COLO829 (cell line): ENCODE measurements around the gene MAP3K7.

Source experiments
- DNase-seq: peaks from one replicate; pipeline ENCODE4 v3.0.0; 2012; ENCODE audit warnings: low spot score

Gene MAP3K7

DNA sequence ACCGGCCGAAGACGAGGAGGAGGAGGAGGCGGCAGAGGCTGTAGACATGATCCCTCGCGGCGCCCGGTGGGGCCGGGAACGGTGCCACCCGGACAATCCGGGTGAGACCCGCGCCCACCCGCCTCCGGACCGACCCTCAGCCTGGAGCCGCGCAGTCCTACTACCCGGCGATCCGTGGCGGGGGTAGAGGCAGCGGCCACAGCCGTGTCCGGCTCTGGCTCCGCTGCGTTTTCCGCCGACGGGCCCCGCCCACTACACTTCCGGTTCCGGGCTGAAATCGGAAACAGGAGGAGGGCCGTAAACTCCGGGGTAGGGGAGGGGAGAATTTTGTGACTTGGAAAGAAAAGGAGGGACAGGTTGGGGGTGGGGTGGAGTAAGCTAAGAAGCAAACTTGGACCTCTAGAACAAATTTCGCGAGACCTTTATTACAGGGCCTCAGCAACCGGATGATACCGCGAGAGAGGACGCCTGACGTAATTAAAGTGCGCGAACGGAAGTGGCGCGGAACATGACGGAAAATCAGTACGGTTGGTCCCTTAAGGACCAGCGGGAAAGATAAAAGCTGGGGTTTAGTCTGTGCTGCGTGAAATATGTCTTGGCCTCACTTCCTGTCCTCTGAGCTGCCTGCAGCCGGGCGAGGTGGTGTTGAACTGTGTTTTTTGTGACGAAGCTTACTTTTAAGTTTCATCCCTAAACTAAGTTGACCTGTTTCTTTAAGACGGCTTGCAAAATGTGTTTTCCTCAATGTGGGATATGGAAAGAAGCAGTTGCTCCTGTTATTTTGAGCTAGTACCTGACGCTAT lies at the start of gene MAP3K7:
Gene MAP3K7 (minus strand): TSS at position 237 of the 803 bp plus-strand sequence. CDS start 189 bp downstream, at position 48.
- peak; percentile 87 for DNase-seq

DNA sequence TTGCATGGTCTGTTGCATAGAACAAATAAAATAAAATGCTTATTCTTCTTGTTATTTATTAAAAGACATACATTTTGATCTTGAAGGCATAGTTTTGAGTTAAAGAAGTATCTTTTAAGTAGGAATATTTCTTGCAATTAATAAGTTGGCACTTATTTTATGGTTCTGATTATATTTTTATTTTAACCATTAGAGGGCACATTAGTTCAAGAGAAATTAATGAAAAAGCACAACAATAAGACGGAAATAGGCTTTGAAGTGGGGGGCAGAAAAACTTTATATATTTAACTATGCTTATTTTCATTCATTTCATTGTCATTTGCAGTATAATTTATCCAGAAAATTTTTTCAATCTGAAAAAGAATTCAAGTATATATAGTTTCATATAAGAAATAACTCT lies 44.2 kb upstream of the MAP3K7 start:
- no peak for DNase-seq

DNA sequence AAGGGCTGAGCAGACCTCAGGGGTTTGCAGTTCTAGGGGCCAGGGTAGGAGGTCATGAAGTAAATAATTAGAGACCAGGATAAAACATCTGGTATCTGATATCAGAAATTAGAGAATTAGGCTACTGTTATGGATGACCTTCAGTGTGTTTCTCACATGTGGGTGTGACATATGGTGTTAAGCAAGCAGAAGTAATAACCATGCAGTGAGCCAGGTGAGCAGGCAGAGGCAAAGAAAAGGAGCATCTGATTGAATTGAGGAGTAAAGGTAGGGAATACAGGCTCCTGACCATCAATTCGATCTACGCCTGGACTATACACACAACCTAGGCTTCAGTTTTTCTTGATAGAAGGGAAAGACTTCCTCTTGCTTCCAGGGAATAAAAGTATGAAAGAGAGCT lies 34.7 kb upstream of the MAP3K7 start:
- DNase-seq = no peak

DNA sequence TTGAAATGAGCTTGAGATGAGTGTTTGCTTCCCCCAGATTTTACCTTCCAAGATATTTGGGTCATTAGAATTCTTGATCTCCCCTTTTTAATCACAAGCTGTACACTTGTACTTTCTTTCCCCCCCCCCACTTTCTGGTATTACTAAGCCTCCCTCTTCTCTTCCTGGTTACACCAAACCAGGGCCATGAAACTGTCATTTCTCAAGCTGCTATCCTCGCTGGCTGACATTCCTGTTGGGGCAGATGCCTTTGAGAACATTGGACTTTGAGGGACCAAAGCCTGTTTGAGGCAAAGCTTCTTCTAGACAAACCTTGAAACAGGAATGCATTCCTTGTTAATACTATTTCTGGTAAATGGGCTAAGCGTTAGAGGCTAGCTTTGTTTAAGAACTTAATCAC lies 32.3 kb upstream of the MAP3K7 start:
- no peak for DNase-seq

DNA sequence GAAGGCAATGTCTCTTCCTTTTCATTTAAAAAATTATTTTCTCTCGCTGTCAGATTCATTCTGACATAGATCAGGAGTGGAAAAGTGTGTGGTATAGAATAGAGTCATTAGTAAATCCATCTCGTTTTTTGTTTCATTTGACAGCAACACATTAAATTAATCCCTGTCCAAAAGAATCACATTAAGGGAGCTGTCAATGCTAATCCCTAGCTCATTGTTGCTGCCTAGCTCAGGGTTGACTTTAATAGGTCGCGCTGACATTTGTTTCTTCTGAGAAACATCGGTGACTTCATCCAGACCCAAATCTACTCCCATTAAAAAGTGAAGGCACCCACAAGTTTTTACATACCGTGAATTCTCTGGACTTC lies 25.4 kb upstream of the MAP3K7 start:
- DNase-seq = no peak

DNA sequence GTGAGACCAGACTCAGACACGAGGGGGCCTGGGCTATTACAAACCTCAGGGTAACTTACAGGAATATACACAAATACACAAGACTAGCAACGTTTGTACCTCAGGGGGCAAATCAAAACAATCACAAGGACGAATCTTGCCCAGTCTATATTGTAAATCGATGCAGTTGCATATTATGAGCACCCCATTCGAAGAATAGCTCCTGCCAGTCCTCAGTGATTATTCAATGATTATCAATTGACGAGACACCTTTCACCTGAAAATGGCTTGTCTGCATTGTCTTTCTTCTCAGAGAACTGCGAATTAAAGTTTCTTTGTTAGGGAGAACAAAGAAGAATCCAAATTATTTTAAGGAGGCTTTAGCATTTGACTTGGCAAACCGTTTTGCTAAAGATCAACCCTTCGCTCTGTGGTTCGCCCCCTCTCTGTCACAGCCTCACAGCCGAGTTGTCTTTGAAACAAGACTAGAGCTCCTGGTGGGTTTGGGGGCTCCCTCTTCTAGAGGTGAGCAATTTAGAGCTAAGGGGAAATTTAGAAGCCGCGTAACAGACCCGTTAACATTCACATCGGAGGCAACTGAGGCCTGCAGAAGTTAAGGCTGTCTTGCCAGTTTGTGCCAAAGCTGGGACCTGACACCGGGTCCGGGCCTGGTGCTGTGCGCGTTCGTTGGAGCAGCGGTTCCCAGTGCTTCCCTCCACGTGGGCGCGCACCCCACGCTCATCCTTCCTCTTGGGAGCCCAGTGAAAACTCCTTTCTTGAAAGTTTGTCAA lies 24.9 kb upstream of the MAP3K7 start:
- DNase-seq = no peak

DNA sequence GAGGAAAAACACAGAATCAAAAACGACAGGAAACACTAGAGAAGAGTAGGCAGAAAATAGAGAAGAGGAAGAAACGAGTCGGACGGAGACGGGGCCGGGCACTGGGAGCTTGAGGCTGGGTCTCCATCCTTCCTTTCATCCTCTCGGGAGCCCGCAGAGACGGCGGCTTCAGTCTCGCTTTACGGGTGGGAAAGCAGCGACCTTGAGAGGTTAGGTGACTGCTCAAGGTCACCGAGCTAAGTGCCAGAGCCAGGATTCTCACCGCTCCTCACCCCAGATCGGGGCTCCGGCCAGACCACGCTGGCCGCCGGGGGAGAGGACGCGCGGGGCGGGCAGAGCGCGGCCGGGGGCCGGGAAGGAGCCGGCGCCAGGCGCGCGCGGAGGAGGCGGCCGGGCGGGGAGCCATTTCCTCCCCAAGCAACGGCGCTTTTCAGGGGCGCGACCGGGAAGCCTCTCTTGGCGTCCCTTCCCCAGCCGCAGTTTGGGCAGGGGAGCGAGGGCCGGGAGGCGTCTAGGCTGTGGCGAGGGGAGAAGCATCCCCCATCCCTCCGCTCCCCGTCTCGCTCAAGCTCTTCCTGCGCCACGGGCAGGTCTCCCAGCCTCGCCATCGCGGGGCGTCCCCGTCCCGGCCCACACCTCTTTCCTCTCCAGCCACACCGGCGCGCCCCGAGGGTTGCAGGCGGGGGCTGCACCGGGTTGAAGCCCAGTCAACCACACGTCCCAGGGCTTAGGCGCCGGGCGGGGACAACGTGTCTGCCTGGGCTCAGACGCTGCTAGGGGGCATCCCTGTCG lies 24.1 kb upstream of the MAP3K7 start:
- no peak for DNase-seq

DNA sequence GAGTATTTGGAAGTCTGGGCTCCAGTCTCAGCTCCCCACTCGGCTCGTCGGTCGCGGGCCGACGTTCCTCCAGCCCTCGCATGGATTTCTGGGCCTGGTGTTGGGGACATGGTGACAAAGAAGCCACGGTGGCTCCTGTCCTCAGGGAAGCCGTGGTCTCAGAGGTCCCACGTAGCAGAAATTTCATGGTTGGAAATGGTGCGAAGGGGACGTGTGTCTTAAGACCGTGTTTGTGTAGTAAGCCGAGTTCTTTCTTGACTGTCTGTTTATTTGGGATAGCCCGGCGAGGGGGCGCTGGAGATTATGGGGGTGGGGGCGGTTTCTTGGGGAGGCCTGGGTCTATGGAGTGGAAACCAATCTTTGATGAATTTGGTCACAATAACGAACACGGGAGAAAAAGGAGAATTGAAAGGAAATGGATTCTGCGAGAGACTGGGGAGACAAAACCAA lies 23.5 kb upstream of the MAP3K7 start:
- DNase-seq = no peak

DNA sequence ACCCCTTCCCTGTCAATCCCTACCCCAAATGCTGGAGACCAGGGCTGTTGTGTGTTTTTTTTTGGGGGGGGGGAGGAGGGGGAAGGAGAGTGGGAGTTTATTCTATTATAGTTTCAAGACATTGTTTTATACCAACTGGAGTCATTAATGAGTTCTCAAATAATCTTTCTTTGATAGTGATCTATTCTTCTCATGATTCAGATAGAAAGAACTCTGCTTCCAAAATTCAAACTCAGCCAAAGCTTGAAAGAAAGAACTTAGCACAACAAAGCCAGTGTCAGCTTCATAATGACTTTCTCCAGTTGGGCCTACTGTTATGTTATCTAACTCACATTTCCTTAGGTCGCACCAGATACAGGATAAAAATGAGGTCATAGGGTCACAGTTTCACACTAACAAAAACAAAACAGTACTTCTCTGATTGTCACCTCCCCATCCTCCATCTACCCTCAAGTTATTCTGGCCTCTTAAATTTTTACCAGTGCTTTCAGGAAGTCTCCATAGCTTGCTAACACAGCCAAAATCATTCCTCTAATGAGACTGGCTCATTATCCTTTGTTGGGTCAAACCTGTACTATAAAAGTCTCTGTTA lies 19.0 kb upstream of the MAP3K7 start:
- no peak for DNase-seq

DNA sequence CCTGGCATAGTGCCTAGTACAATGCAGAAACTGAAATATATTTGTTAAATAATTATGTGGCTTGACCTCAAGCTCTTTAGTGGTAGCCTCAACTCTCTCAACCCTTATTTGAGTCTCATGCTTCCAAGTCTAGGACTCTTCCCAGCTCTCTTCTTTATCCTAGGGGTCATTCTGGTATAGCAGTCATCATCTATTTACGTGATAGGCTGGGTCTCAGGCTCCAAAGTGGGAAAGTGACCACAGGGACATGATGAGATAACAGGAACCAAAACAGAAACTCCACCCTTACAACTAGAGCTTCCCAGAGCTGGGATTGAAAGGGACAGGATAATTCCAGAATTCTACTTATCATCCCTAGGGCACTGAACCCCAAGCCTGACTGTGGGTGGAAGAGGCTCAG lies 17.7 kb upstream of the MAP3K7 start:
- DNase-seq = no peak

DNA sequence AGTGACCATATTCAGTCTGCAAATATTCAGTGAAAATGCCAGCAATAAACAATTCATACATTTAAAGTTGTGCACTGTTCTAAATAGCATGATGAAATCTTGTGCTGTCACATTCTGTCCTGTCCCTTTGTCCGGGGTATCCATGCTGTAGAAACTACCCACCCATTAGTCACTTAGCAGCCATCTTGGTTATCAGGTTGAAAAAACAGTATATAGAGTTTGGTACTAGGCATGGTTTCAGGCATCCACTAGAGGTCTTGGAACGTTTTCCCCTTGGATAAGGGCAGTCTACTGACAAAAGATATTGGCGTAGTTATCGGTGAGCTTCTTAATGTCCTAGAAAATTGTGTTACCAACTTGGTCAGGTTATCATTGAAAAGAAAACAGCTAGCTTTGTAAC lies 12.3 kb upstream of the MAP3K7 start:
- DNase-seq = no peak

DNA sequence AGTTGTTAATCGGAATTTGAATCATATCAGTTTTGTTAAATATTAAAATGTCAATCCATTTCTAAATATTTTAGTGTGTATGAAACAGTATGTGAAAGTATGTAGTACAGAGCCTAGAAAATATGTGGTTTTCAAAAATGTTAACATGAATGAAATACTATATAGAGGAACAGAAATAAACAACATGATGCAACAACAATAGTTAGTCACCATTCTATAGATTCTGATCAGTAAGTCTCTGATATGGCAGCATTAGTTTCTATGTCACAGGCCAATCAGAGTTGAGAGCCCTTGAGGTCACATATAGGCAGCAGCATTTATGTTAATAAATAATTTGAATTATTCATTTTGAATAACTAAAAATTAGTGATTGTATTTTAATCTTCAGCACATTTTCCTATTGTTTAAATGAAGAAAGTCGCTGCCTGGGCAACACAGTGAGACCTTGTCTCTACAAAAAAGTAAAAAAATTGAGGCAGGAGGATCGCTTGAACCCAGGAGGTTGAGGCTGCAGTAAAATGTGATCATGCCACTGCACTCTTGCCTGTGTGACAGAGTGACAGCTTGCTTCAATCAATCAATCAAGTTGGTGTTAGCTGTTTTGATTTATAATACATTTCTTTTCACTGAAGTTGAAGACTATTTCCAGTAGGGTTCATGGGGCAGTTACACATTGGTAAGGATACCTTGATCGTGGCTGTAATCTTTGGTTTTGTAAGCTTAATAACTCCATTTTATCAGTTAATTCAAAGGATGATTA lies 11.5 kb upstream of the MAP3K7 start:
- no peak for DNase-seq

DNA sequence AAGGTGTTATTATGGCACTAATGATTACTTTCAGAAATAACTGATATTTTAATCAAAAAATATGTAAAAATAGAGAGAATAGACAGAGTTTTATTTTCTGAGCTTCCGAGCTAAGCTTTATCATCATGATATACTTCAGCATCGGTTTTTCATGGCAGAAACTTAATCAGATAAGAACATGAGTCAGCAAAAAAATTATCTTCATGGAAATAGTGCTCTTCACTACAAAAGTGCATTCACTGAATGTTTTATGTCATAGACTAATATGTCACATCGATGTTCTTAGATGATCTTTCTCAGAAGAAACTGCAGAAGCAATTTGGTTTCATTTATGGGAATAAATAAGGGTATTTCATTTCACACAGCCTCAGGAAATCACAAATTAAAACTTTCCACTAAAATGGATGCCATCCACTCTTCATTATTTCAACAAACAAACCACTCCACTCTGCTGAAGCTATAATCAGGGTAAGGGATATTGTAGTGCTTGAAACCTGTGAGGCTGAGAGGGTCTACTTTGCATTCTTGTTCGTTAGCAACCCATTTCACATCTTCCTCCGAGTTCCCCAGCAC lies 10.2 kb upstream of the MAP3K7 start:
- DNase-seq = no peak

DNA sequence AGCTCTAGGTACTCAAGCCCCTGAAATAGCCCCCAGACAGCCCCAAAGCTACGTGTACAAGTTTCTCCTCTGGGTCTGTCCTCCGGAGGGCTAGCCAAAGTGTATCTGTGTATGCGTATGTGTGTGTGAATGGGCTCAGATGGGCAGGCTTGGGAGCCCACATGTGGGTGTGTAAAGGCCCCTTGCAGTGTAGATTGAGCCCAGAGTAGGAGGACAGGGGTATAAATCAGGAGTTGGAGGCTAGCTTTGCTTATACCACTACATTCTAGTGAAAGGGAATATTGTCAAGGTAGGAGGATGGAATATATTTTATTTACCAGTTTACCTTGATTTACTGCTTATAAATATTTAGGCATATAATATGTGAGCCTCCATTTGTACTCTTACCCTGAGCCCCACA lies 9.0 kb upstream of the MAP3K7 start:
- DNase-seq = no peak

DNA sequence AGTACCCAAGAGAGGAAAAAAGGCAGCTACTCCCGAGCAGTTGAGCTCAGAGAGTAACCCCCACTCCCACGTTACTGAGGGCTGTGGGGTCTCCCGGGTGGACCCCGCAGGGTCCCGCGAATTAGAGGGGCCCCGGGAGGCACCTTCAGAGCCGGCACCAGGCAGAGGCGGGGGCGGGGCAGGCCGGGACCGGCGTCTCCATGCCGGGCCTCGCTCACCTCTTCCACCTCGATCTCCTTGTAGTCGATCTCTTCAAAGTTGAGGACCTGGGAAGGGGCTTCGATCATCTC lies 381 bp downstream of the MAP3K7 start:
- DNase-seq = no peak

DNA sequence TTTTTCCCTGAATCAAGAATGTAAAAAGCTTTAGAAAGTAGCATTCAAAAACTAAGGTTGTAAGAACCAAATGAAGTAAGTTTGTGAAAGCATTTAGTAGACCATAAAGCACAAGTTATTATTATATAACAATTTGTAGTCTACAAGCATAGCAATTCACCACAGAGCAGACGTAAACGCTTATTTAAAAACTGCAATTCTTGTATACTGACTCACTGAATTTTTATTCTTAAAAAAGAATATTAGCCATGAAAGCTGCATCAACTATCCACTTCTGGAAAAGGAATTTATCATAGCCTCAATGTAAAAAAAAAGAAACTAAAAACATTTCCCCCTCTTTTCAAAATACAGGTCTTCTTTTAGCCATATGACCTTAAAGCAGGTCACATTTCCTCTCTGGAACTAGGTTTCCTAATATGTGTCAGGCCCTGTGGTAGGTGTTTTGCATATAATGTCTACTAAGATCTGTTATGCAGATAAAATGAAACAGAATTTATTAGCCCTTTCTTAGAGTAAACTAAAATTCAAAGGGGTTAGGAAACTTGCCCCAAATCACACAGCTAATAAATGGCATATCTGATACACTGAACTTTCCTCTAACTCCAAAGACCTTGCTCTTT lies 2.1 kb downstream of the MAP3K7 start:
- no peak for DNase-seq

DNA sequence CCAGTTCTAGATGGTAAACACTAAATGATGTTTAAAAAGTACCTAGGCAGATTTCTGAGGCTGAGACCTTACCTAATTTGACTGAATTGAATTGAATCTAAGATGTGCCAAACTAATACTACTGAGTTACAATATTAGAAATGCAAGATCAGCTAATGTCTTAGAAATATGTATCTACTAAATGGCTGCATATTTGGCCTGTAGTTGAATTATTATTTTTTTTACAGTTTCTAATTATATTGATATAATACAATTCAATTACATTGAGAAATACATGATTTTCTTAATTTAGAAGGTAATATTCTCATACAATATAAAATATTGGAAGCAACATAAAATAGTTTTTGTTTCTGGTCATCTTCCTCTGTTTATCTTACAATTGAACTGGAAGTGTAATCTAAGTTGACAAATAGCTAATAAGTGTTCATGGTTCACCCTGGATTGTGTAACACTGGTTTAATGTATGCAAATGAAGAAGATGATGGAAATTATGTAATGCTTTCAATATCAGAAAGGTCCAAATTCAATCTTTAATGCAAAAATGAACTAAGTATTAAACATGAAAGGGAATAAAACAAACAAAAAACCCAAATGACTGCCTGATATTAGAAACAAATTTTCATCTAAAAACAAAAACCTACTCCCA lies 2.9 kb downstream of the MAP3K7 start:
- no peak for DNase-seq

DNA sequence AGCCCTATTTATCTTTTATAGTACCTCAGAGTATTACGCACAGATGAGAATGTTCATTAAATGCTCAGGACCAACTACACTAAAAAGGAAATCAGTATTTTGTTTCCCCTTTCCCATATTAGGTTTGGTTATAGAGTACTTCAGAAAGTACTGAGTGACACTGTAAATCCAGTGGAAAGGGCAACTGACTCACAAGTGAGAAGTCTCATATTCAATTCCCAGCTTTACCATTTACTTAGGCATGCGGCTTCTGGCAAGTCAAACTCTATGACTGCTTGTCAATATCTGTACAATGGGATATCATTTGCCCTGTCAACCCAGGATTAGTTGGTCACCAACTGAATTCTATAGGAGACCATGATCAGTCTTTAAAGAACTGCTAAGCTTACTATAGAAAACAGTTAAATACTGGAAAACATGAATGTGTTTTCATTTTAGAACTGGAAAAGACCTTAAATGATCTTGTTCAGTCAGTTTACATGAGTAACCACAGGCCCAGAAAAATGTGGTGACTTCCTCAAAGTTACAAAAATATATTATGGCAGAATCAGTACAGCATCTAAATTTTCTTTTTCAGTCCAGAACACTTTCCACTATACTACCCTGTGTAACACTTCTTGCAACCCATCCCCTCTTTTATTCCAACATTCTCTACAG lies 3.6 kb downstream of the MAP3K7 start:
- no peak for DNase-seq

DNA sequence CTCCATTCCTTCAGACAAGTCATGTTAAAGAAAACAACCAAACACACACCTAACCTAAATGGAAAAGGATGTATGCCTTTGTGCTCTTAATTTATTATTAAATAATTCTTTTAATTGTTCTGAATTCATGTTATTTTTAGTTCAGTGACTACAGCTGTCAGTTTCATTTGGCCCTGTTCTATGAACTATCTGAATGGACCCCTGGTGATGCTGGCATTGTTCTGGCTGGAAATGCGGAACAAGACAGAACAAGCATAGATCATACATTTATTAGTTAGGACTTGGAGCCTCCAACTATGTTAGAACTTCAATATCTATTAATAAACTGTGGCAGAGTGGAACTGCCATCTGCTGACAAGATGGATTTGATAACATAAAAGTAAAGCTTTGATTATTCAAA lies 5.7 kb downstream of the MAP3K7 start:
- DNase-seq = no peak
